Spleen (tissue), 11 donors: ENCODE data around the gene ITM2B. TPM values are rescaled to one million over a fixed set of nuclear protein-coding genes. Genes with fewer than 3 reads are reported as not detected.

Experiments
- DNase-seq: peaks from one replicate; pipeline ENCODE4 v3.0.0-alpha.2; 2020
- H3K27ac ChIP-seq, 8 donors: fragments of 200-600 bp; sonication (generic) in 7 of 8; 1 replicate in 4 of 8; 2 replicates in 4 of 8; pipeline versions ENCODE4 v1.5.0 to v1.8.0; 2016 to 2021; ENCODE audit warnings: inconsistent platforms in 4 of 8, mild to moderate bottlenecking in 4 of 8, moderate library complexity in 1 of 8
- H3K27me3 ChIP-seq, 7 donors: fragments of 200-600 bp; sonication (generic) in 6 of 7; replicated peaks in 1 of 7; 1 replicate in 4 of 7; 2 replicates in 3 of 7; pipeline versions ENCODE4 v1.5.0 to v1.8.0; 2016 to 2021; ENCODE audit warnings: inconsistent platforms in 3 of 7, mild to moderate bottlenecking in 1 of 7
- H3K36me3 ChIP-seq, 6 donors: fragments of 200-600 bp; sonication (generic) in 5 of 6; 1 replicate in 4 of 6; 2 replicates in 2 of 6; pipeline versions ENCODE4 v1.5.0 to v1.8.0; 2016 to 2021; ENCODE audit warnings: inconsistent platforms in 2 of 6
- H3K4me1 ChIP-seq, 6 donors: fragments of 200-600 bp; sonication (generic) in 5 of 6; 1 replicate in 3 of 6; 2 replicates in 3 of 6; pipeline versions ENCODE4 v1.5.0 to v1.8.0; 2016 to 2021; ENCODE audit warnings: inconsistent platforms in 3 of 6
- H3K4me3 ChIP-seq, 8 donors: fragments of 200-600 bp; sonication (generic) in 7 of 8; 1 replicate in 4 of 8; 2 replicates in 4 of 8; pipeline versions ENCODE4 v1.5.0 to v1.8.0; 2016 to 2021; ENCODE audit warnings: inconsistent platforms in 4 of 8, mild to moderate bottlenecking in 4 of 8, moderate library complexity in 2 of 8
- H3K9me3 ChIP-seq, 8 donors: fragments of 200-600 bp; sonication (generic) in 7 of 8; 1 replicate in 4 of 8; 2 replicates in 4 of 8; pipeline versions ENCODE4 v1.5.0 to v1.8.0; 2016 to 2021; ENCODE audit warnings: inconsistent platforms in 4 of 8
- POLR2A ChIP-seq, 3 donors: fragments of 450-650 bp; IDR thresholded peaks; one replicate each; pipeline ENCODE4 v1.5.1; 2017; ENCODE audit warnings: antibody characterized with exemption in 3 of 3, mild to moderate bottlenecking in 1 of 3
- POLR2AphosphoS5 ChIP-seq, 3 donors: sonication (generic); formaldehyde crosslinking; IDR thresholded peaks; one replicate each; pipeline ENCODE4 v1.5.1; 2017; ENCODE audit warnings: antibody characterized with exemption in 3 of 3
- WGBS, 5 donors: extraction: QIAGEN DNeasy Blood & Tissue Kit in 3 of 5; methylation state at CpG; one replicate each; pipeline versions ENCODE4 v1.1.5 to v1.1.7; 2013 to 2018; 5-methylcytosine and 5-hydroxymethylcytosine counted together
- intact Hi-C: fragments of 100-400 bp; cut with DNase I; formaldehyde crosslinking; loops from one replicate; pipeline ENCODE4 v1.15.0; 2023; ENCODE audit warnings: low total_unique reads
- polyA plus RNA-seq, 3 donors: library from polyadenylated mRNA; stranded (reverse); fragments of 200-250 nt; gene quantifications; one replicate each; pipeline ENCODE4 v1.2.1, GENCODE V29; 2013
- total RNA-seq, 7 donors: library from RNA; depleted of rRNA in 3 of 7; stranded (reverse); fragments of >200 nt in 3 of 7; fragmentation: NEBNext Ultra II Directional in 4 of 7; extraction: Animal tissue kit (Norgen Biotek cat#: 25700) in 4 of 7; gene quantifications; one replicate each; pipeline versions ENCODE4 v1.1.0 to v1.2.1, GENCODE V29; 2016 to 2021
- TF ChIP-seq, protein P1 (sequence below), 11 experiments: fragments of 200-600 bp in 7 of 11; fragments of 450-650 bp in 4 of 11; sonication (generic) in 4 of 11; IDR thresholded peaks in 8 of 11; conservative IDR thresholded peaks in 3 of 11; 1 replicate in 7 of 11; 2 replicates in 4 of 11; pipeline versions ENCODE4 v1.4.0 to v1.8.0; 2016 to 2021; ENCODE audit warnings: antibody characterized with exemption in 11 of 11, inconsistent platforms in 4 of 11, mild to moderate bottlenecking in 1 of 11
- donor health status: healthy with polysubstance abuse.
- donor health status: DM: no; HTN: no; CAD: no; lungs with moderate emphysema.
- donor health status: DM: no; HTN: no; CAD: no.
- donor health status: Bipolar disorder and iron deficiency.
- donor health status: healthy.
- donor health status: DM: no; HTN: no; CAD: no.
- donor health status: DM: yes; HTN: yes; CAD: no.

ITM2B gene
- total and polyA plus RNA-seq, 10 donors = 244 to 890 (median 651) TPM

DNA sequence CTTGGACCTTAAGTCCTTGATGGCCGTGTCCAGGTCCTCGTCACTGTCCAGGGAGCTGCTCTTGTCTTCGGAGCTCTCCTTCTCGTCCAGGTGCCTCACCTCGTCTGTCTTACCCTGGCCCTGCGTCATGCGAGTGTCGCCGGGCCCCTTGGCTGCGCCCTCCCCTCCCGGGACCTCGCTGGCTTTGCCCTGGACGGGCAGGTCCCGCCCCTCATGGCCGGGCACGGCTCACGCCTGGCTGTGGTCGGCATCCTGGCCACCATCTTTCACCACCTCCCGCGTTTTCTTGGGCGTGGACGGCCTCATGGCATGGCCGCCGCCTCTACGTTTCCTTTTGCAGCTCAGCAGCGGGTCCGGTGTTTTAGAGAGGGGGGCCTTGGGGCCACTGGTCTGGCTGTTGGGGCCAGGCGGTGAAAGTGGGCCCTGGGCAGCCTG, 85.4 kb downstream of the ITM2B start:
- H3K27me3 ChIP-seq = peaks cover 0 to 13% (median 0%) of the 10 kb centered on the region in 7 donors
- DNase-seq = peak; percentile 77
- peak overlapping the region in 5 of 8 donors; percentile 11 to 56 (median 32) for H3K4me3 ChIP-seq
- peaks cover 8 to 42% (median 28%) of the 10 kb centered on the region in 8 donors for H3K9me3 ChIP-seq
- intact Hi-C loops = no loop called here
- WGBS, 5 donors = 66 to 83% (median 70%) methylated on average over 28 of the region's 28 CpGs
- TF ChIP-seq, protein P1, sequence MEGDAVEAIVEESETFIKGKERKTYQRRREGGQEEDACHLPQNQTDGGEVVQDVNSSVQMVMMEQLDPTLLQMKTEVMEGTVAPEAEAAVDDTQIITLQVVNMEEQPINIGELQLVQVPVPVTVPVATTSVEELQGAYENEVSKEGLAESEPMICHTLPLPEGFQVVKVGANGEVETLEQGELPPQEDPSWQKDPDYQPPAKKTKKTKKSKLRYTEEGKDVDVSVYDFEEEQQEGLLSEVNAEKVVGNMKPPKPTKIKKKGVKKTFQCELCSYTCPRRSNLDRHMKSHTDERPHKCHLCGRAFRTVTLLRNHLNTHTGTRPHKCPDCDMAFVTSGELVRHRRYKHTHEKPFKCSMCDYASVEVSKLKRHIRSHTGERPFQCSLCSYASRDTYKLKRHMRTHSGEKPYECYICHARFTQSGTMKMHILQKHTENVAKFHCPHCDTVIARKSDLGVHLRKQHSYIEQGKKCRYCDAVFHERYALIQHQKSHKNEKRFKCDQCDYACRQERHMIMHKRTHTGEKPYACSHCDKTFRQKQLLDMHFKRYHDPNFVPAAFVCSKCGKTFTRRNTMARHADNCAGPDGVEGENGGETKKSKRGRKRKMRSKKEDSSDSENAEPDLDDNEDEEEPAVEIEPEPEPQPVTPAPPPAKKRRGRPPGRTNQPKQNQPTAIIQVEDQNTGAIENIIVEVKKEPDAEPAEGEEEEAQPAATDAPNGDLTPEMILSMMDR (IDR thresholded peaks at IDR 0.05 in 8 of 11, conservative IDR thresholded peaks at IDR 0.05 in 3 of 11) = no peak
- peak in 1 of 3 donors; percentile 54 for TF ChIP-seq POLR2AphosphoS5 (IDR thresholded peaks at IDR 0.05)
- H3K4me1 ChIP-seq = peaks cover 0 to 72% (median 9%) of the 10 kb centered on the region in 6 donors
- peaks cover 0 to 69% (median 19%) of the 10 kb centered on the region in 6 donors for H3K36me3 ChIP-seq
- peak overlapping the region in 2 of 8 donors; percentile 34 to 38 for H3K27ac ChIP-seq

DNA sequence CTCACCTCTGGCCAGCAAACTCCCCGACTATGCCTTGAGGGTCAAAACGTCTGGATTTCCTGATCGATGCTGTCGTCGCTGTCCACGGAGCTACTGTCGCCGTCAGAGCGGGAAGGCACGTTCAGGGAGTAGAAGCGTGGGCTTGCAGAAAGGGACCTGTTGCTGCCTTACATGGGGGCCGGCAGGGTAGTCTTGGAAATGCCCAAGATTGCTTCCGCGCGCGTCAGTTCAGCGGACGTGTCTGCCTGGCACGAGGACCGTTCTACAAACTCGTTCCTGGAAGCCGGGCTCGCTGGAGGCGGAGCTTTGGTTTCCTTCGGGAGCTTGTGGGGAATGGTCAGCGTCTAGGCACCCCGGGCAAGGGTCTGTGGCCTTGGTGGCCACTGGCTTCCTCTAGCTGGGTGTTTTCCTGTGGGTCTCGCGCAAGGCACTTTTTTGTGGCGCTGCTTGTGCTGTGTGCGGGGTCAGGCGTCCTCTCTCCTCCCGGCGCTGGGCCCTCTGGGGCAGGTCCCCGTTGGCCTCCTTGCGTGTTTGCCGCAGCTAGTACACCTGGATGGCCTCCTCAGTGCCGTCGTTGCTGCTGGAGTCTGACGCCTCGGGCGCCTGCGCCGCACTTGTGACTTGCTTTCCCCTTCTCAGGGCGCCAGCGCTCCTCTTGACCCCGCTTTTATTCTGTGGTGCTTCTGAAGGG, 86.0 kb downstream of the ITM2B start:
- peaks cover 0 to 64% (median 19%) of the 10 kb centered on the region in 6 donors for H3K36me3 ChIP-seq
- H3K4me1 ChIP-seq = peaks cover 0 to 70% (median 9%) of the 10 kb centered on the region in 6 donors
- peak overlapping the region in 6 of 8 donors; percentile 11 to 56 (median 31) for H3K4me3 ChIP-seq
- intact Hi-C loops = no loop called here
- peak overlapping the region in 2 of 8 donors; percentile 34 to 38 for H3K27ac ChIP-seq
- H3K9me3 ChIP-seq = peaks cover 8 to 39% (median 28%) of the 10 kb centered on the region in 8 donors
- peaks cover 0 to 13% (median 0%) of the 10 kb centered on the region in 7 donors for H3K27me3 ChIP-seq
- TF ChIP-seq, protein P1 (IDR thresholded peaks at IDR 0.05 in 8 of 11, conservative IDR thresholded peaks at IDR 0.05 in 3 of 11) = no peak
- TF ChIP-seq POLR2AphosphoS5 (IDR thresholded peaks at IDR 0.05) = peak in 1 of 3 donors; percentile 14
- no peak for TF ChIP-seq POLR2A (IDR thresholded peaks at IDR 0.05)
- peak; percentile 77 for DNase-seq
- WGBS, 5 donors = 60 to 82% (median 67%) methylated on average over 44 to 47 of the region's 47 CpGs

Other genes starting within 250 kb of the ITM2B start
- 10 to 100 TPM; 27.9 to 49.6 (median 36.6) TPM for gene SUCLA2, start 231.9 kb upstream of the ITM2B start, total RNA-seq
- 10 to 100 TPM; 14.4 to 22.3 (median 21.5) TPM for gene SUCLA2, start 231.9 kb upstream of the ITM2B start, polyA plus RNA-seq
- 1 to 10 TPM; 4.5 to 9.4 (median 5.6) TPM for gene NUDT15, start 195.5 kb upstream of the ITM2B start, total RNA-seq
- gene NUDT15, start 195.5 kb upstream of the ITM2B start, polyA plus RNA-seq = 1 to 10 TPM; 4.6 to 9.0 (median 6.0) TPM
- gene MED4, start 138.1 kb upstream of the ITM2B start, total RNA-seq = 10 to 100 TPM; 35.7 to 50.8 (median 38.1) TPM
- gene MED4, start 138.1 kb upstream of the ITM2B start, polyA plus RNA-seq = 10 to 100 TPM; 47.3 to 61.7 (median 61.6) TPM
- 10 to 100 TPM; 51.6 to 88.0 (median 67.9) TPM for gene RB1, start 70.5 kb downstream of the ITM2B start, total RNA-seq
- 10 to 100 TPM; 21.3 to 23.2 (median 22.3) TPM for gene RB1, start 70.5 kb downstream of the ITM2B start, polyA plus RNA-seq
- gene LPAR6, start 179.9 kb downstream of the ITM2B start, total RNA-seq = 10 to 100 TPM; 26.5 to 44.2 (median 32.9) TPM
- 10 to 100 TPM; 29.4 to 39.6 (median 33.1) TPM for gene LPAR6, start 179.9 kb downstream of the ITM2B start, polyA plus RNA-seq